ENCODE measurements around the gene PRTFDC1. TPM values are rescaled to one million over a fixed set of nuclear protein-coding genes. Genes with fewer than 3 reads are reported as not detected.

Gene PRTFDC1
- total and polyA plus RNA-seq, 2 donors (not counting 3 experiments of a cell fraction or from before 2014, with no cell fraction given): 22.0 to 27.0 TPM

- TF ChIP-seq FOS (IDR thresholded peaks at IDR 0.05; ENCODE audit: borderline replicate concordance, insufficient read depth, low read length) (no peak), POLR2A (IDR thresholded peaks at IDR 0.05; ENCODE audit: low read depth, low read length) (no peak), POLR2AphosphoS5 (IDR thresholded peaks at IDR 0.05; ENCODE audit: insufficient read depth, low read depth, low read length) (no peak), MAX (IDR thresholded peaks at IDR 0.05; ENCODE audit: insufficient read depth, insufficient read length) (no peak), JUN (IDR thresholded peaks at IDR 0.05; ENCODE audit: borderline replicate concordance, insufficient read depth, insufficient read length, low read depth) (no peak), GATA2 (IDR thresholded peaks at IDR 0.05; ENCODE audit: insufficient read depth, insufficient read length, low read depth, low read length) (no peak), MYC (IDR thresholded peaks at IDR 0.05; ENCODE audit: low read depth, low read length) (no peak), EZH2 (IDR thresholded peaks at IDR 0.05; ENCODE audit: borderline replicate concordance, low read depth, low read length, severe bottlenecking) (no peak), CTCF (IDR thresholded peaks at IDR 0.05; ENCODE audit: extremely low read depth in 1 of 2, insufficient read depth in 1 of 2, low read depth in 1 of 2, low read length in 2 of 2) (no peak)
- H3K36me3 ChIP-seq (ENCODE audit: control insufficient read depth in 2 of 2, extremely low read depth in 1 of 2, insufficient read depth in 2 of 2, low read length in 2 of 2): no peaks in the 10 kb centered on the region
- no peaks in the 10 kb centered on the region for H3K4me1 ChIP-seq (ENCODE audit: control insufficient read depth, extremely low read depth, insufficient read depth, low read length)
- H3K9me1 ChIP-seq (replicated peaks; ENCODE audit: control insufficient read depth, extremely low read depth, insufficient read depth, low read length): no peaks in the 10 kb centered on the region
- H3K4me3 ChIP-seq (replicated peaks in 1 of 3; ENCODE audit: insufficient read depth in 1 of 3, low read depth in 1 of 3, low read length in 3 of 3): no peak overlapping the region
- H3K27me3 ChIP-seq (ENCODE audit: control insufficient read depth in 2 of 2, insufficient read depth in 2 of 2, low read length in 2 of 2): no peaks in the 10 kb centered on the region
- H3K9me3 ChIP-seq (replicated peaks; ENCODE audit: control insufficient read depth, insufficient read depth, low read length): no peaks in the 10 kb centered on the region
- no peak for DNase-seq (ENCODE audit: low read depth, low spot score)
- no peak overlapping the region for H3K9ac ChIP-seq (replicated peaks; ENCODE audit: extremely low read depth, insufficient read depth, low read length)
- no peak overlapping the region for H3K27ac ChIP-seq (ENCODE audit: insufficient read depth, low read depth, low read length)
- no peaks in the 10 kb centered on the region for H3K79me2 ChIP-seq (ENCODE audit: control insufficient read depth, insufficient read depth, low read length)
- dilution Hi-C loops (cut with MboI; ENCODE audit: extremely low pct_ligation_motif_present, low sequenced_read_pairs) (no loop called here), intact Hi-C loops (cut with micrococcal nuclease) (no loop called here)
- no peak overlapping the region for H3K4me2 ChIP-seq (ENCODE audit: insufficient read depth, low read length)
- POLR2A ChIA-PET: no interaction called here
- H4K20me1 ChIP-seq (replicated peaks; ENCODE audit: control insufficient read depth, extremely low read depth, insufficient read depth, low read length): no peaks in the 10 kb centered on the region
- no peak overlapping the region for H2AFZ ChIP-seq (ENCODE audit: low read depth, low read length)
- FAIRE-seq: no peak
- BruUV-seq (replicated peaks): no TSS peak
- CTCF ChIA-PET: interaction anchor here (0.7 to 1.4 kb wide), 2 partner anchors 14 to 173 kb away, joined by 3 read pairs; no protein-coding TSS in a partner anchor
Observed at GRCh38 chr10:24935504-24936292, 16.7 kb downstream of the PRTFDC1 start.

Data from endothelial cell of umbilical vein (primary cell).